Mesendoderm (in vitro differentiated cells): Measurements from ENCODE around the gene AFF1.

Experiments used
- DNase-seq: peaks from one replicate; pipeline ENCODE4 v3.0.0; 2013
- H2AK5ac ChIP-seq: 2 replicates; pipeline ENCODE4 v1.6.1; 2013; ENCODE audit warnings: low read length, inconsistent platforms
- H2BK120ac ChIP-seq: 2 replicates; pipeline ENCODE4 v1.6.1; 2013; ENCODE audit warnings: low read depth, mild to moderate bottlenecking, low read length, moderate library complexity, mixed read lengths
- H2BK15ac ChIP-seq: replicated peaks from 2 replicates; pipeline ENCODE4 v1.6.1; 2013; ENCODE audit warnings: low read depth, mild to moderate bottlenecking, moderate library complexity
- H2BK5ac ChIP-seq: 2 replicates; pipeline ENCODE4 v1.6.1; 2013; ENCODE audit warnings: low read length, inconsistent platforms
- H3K18ac ChIP-seq: 2 replicates; pipeline ENCODE4 v1.6.1; 2013; ENCODE audit warnings: mild to moderate bottlenecking, low read length, mixed read lengths
- H3K23ac ChIP-seq: one replicate; pipeline ENCODE4 v1.6.1; 2013; ENCODE audit warnings: low read length
- H3K27ac ChIP-seq: 2 replicates; pipeline ENCODE4 v1.5.1; 2013; ENCODE audit warnings: low read depth, mild to moderate bottlenecking, inconsistent platforms, low read length, moderate library complexity
- H3K27me3 ChIP-seq: 2 replicates; pipeline ENCODE4 v1.6.1; 2013; ENCODE audit warnings: low read length, control low read depth, mild to moderate bottlenecking, inconsistent platforms; ENCODE audit not compliant: insufficient read depth, poor library complexity
- H3K36me3 ChIP-seq: 2 replicates; pipeline ENCODE4 v1.6.1; 2013; ENCODE audit warnings: low read length, inconsistent platforms; ENCODE audit not compliant: control insufficient read depth, insufficient read depth
- H3K4ac ChIP-seq: one replicate; pipeline ENCODE4 v1.6.1; 2013; ENCODE audit warnings: low read depth, mild to moderate bottlenecking, low read length, moderate library complexity
- H3K4me1 ChIP-seq: 2 replicates; pipeline ENCODE4 v1.6.1; 2013; ENCODE audit warnings: low read depth, low read length, inconsistent platforms; ENCODE audit not compliant: control insufficient read depth
- H3K4me2 ChIP-seq: 2 replicates; pipeline ENCODE4 v1.6.1; 2013; ENCODE audit warnings: low read length
- H3K4me3 ChIP-seq: 2 replicates; pipeline ENCODE4 v1.5.1; 2013; ENCODE audit warnings: mild to moderate bottlenecking, low read length
- H3K56ac ChIP-seq: one replicate; pipeline ENCODE4 v1.6.1; 2013; ENCODE audit warnings: low read length
- H3K79me1 ChIP-seq: 2 replicates; pipeline ENCODE4 v1.6.1; 2013; ENCODE audit warnings: low read length, inconsistent platforms
- H3K79me2 ChIP-seq: 2 replicates; pipeline ENCODE4 v1.6.1; 2013; ENCODE audit warnings: mild to moderate bottlenecking, low read length; ENCODE audit not compliant: control insufficient read depth, insufficient read depth
- H3K9ac ChIP-seq: 2 replicates; pipeline ENCODE4 v1.6.1; 2013; ENCODE audit warnings: low read length, inconsistent platforms
- H4K5ac ChIP-seq: one replicate; pipeline ENCODE4 v1.6.1; 2013; ENCODE audit warnings: low read length
- H4K8ac ChIP-seq: one replicate; pipeline ENCODE4 v1.6.1; 2013; ENCODE audit warnings: low read depth, mild to moderate bottlenecking, control low read depth, low read length, moderate library complexity
- WGBS: extraction: QIAGEN DNeasy Blood & Tissue Kit; methylation state at CpG from one replicate; pipeline ENCODE4 v1.1.7; 2013; ENCODE audit warnings: low lambda C conversion rate, missing lambda C conversion rate; ENCODE audit not compliant: insufficient coverage; ENCODE audit errors: extremely low coverage; 5-methylcytosine and 5-hydroxymethylcytosine counted together

AFF1 gene

GRCh38 chr4:87074121-87074488 lies 139.3 kb downstream of the AFF1 start:
- no CpG with 5 or more reads among the region's 3 CpGs for WGBS
- Histone ChIP-seq H3K56ac (no peak overlapping the region), H4K8ac (no peak overlapping the region), H3K4me3 (no peak overlapping the region), H3K23ac (no peak overlapping the region), H3K79me1 (peaks cover 8% of the 10 kb centered on the region), H3K27ac (no peak overlapping the region), H2BK120ac (no peak overlapping the region), H3K36me3 (no peaks in the 10 kb centered on the region), H2BK15ac (no peak overlapping the region), H3K18ac (no peak overlapping the region), H3K9ac (no peak overlapping the region), H2BK5ac (no peak overlapping the region), H3K4me2 (no peak overlapping the region), H3K27me3 (no peaks in the 10 kb centered on the region), H3K4ac (no peak overlapping the region), H3K4me1 (peaks cover 10% of the 10 kb centered on the region), H3K79me2 (peaks cover 15% of the 10 kb centered on the region), H2AK5ac (no peak overlapping the region), H4K5ac (no peak overlapping the region)
- no peak for DNase-seq

GRCh38 chr4:87075876-87076275 lies 141.1 kb downstream of the AFF1 start:
- Histone ChIP-seq H2BK5ac (no peak overlapping the region), H2AK5ac (no peak overlapping the region), H3K9ac (no peak overlapping the region), H3K27me3 (no peaks in the 10 kb centered on the region), H3K23ac (no peak overlapping the region), H4K5ac (no peak overlapping the region), H2BK120ac (no peak overlapping the region), H3K4me1 (peaks cover 15% of the 10 kb centered on the region), H3K36me3 (no peaks in the 10 kb centered on the region), H2BK15ac (no peak overlapping the region), H3K79me2 (peaks cover 17% of the 10 kb centered on the region), H3K27ac (no peak overlapping the region), H3K56ac (no peak overlapping the region), H4K8ac (no peak overlapping the region), H3K18ac (no peak overlapping the region), H3K4me2 (no peak overlapping the region), H3K4ac (no peak overlapping the region), H3K4me3 (no peak overlapping the region), H3K79me1 (peaks cover 11% of the 10 kb centered on the region)
- no CpG with 5 or more reads among the region's 2 CpGs for WGBS
- DNase-seq = no peak

- H3K4me3 ChIP-seq = no peak overlapping the region
- no peak overlapping the region for H2BK5ac ChIP-seq
- H3K23ac ChIP-seq = no peak overlapping the region
- H2AK5ac ChIP-seq = no peak overlapping the region
- H3K56ac ChIP-seq = no peak overlapping the region
- no peak for DNase-seq
- no CpG with 5 or more reads among the region's 6 CpGs for WGBS
- no peak overlapping the region for H2BK120ac ChIP-seq
- peaks cover 12% of the 10 kb centered on the region for H3K79me1 ChIP-seq
- no peaks in the 10 kb centered on the region for H3K27me3 ChIP-seq
- H4K8ac ChIP-seq = no peak overlapping the region
- H2BK15ac ChIP-seq = no peak overlapping the region
- no peaks in the 10 kb centered on the region for H3K36me3 ChIP-seq
- peaks cover 15% of the 10 kb centered on the region for H3K4me1 ChIP-seq
- peaks cover 16% of the 10 kb centered on the region for H3K79me2 ChIP-seq
- no peak overlapping the region for H3K18ac ChIP-seq
- H3K4me2 ChIP-seq = no peak overlapping the region
- H3K4ac ChIP-seq = no peak overlapping the region
- H4K5ac ChIP-seq = no peak overlapping the region
- no peak overlapping the region for H3K9ac ChIP-seq
- H3K27ac ChIP-seq = no peak overlapping the region
Observed at GRCh38 chr4:87076690-87077358, 142.0 kb downstream of the AFF1 start.

- H3K9ac ChIP-seq = no peak overlapping the region
- no CpG with 5 or more reads among the region's 4 CpGs for WGBS
- H3K23ac ChIP-seq = no peak overlapping the region
- H3K4ac ChIP-seq = no peak overlapping the region
- peaks cover 15% of the 10 kb centered on the region for H3K4me1 ChIP-seq
- no peak overlapping the region for H3K4me3 ChIP-seq
- peaks cover 12% of the 10 kb centered on the region for H3K79me1 ChIP-seq
- no peak overlapping the region for H3K18ac ChIP-seq
- no peak overlapping the region for H2BK15ac ChIP-seq
- H2BK5ac ChIP-seq = no peak overlapping the region
- no peak overlapping the region for H4K5ac ChIP-seq
- peaks cover 17% of the 10 kb centered on the region for H3K79me2 ChIP-seq
- H4K8ac ChIP-seq = no peak overlapping the region
- H3K27me3 ChIP-seq = no peaks in the 10 kb centered on the region
- no peak overlapping the region for H3K27ac ChIP-seq
- no peak overlapping the region for H2AK5ac ChIP-seq
- H3K4me2 ChIP-seq = no peak overlapping the region
- no peak overlapping the region for H3K56ac ChIP-seq
- H2BK120ac ChIP-seq = no peak overlapping the region
- H3K36me3 ChIP-seq = no peaks in the 10 kb centered on the region
- DNase-seq = no peak
Observed at GRCh38 chr4:87077914-87078585, 143.2 kb downstream of the AFF1 start.

DNA sequence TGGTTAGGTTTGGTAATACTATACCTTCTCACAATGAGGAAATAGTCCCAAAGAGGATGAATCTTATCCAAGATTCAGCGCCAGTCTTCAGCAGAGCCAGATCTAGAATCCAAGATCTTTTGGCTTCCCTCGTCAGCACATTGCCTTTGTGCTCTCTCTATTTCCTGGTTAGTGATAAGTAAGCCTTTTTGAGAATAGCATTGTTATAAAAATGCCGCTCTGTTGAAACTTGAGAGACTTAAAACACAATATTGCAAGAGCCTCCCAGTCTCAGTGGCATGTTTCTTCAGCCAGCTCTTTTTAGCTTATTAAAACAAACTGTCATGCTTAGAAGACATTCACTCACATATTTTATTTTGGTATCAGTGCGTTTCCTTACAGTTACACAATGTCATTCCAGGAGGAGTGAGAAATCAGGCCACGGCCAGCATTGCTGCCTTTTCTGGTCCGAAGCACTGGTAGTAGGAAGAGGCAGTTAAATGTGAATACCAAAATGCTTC lies 144.2 kb downstream of the AFF1 start:
- no peak overlapping the region for H4K5ac ChIP-seq
- H3K79me1 ChIP-seq = peaks cover 10% of the 10 kb centered on the region
- WGBS = no CpG with 5 or more reads among the region's 6 CpGs
- no peak overlapping the region for H3K23ac ChIP-seq
- H2BK15ac ChIP-seq = peak overlapping the region; percentile 86
- H3K79me2 ChIP-seq = peaks cover 15% of the 10 kb centered on the region
- no peak overlapping the region for H3K4me2 ChIP-seq
- no peaks in the 10 kb centered on the region for H3K27me3 ChIP-seq
- H4K8ac ChIP-seq = no peak overlapping the region
- no peaks in the 10 kb centered on the region for H3K36me3 ChIP-seq
- DNase-seq = no peak
- no peak overlapping the region for H3K18ac ChIP-seq
- H3K27ac ChIP-seq = no peak overlapping the region
- H3K4me3 ChIP-seq = no peak overlapping the region
- H2BK5ac ChIP-seq = no peak overlapping the region
- H3K9ac ChIP-seq = no peak overlapping the region
- H2BK120ac ChIP-seq = no peak overlapping the region
- H2AK5ac ChIP-seq = no peak overlapping the region
- H3K4ac ChIP-seq = no peak overlapping the region
- no peak overlapping the region for H3K56ac ChIP-seq
- H3K4me1 ChIP-seq = peaks cover 13% of the 10 kb centered on the region
